Measurements from ENCODE around the gene RPL10.
"Not testable (repeated sequence)": the region's sequence is repeated elsewhere in the genome, so short reads cannot be mapped to it uniquely, and the experiment has no call there.

RPL10 gene

DNA sequence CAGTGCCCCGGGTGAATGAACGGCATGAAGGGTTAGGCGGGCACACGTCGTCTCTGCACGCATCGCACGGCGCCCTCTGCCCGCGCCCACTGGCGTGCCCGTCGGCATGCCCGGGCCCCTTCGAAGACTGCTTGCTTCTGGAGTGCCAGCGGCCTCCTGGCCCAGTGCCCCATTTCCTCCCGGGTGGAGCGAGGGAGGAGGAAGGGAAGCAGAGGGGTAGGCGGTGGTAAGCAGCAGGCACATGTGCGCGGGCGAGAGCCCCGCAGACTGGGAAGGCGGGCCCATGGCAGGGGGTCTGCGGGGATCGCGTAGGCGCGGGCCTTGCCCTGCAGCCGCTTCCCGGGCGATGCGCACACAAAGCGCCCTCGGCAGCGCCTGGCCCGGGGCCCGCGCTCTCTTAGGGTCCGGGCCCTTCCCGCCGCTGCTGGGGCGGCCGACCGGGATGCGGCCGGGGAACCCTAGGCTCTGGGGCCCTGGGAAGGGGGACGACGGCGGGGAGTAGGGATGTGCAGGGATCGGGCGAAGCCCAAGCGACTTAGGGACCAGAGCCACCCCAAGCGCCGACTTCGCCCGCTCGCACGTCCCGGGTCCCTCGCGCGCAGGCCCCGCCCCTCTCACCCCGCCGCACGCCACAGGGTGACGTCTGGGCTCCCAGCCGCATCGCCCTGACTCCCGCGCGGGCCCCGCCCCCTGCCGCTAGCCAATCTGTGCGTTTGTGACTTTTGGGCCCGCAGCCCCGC lies 19.9 kb upstream of the RPL10 start:
- DNase-seq (ENCODE audit: low spot score): no peak

DNA sequence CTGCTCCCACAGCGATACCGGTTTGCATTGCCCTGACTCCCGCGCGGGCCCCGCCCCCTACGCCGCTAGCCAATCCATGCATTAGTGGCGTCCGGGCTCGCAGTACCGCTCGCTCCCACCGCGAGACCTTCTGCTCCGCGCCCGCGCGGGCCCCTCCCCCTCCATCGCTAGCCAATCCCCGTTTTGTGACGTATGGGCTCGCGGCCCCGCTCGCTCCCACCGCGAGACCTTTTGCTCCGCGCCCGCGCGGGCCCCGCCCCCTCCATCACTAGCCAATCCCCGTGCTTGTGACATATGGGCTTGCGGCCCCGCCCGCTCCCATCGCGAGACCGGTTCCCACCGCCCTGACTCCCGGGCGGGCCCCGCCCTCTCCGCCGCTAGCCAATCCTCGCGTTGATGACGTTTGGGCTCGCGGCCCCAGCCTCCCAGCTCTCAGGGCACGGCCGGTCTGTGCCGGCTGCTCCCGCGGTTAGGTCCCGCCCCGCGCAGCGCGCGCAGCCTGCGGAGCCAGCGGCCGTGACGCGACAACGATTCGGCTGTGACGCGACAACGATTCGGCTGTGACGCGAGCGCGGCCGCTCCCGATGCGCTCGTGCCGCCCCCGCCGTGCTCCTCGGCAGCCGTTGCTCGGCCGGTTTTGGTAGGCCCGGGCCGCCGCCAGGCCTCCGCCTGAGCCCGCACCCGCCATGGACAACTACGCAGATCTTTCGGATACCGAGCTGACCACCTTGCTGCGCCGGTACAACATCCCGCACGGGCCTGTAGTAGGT lies 19.2 kb upstream of the RPL10 start, which contains the start of gene EMD:
Gene EMD, plus strand, starts transcription at position 497 of the 770 bp plus-strand sequence. Its CDS starts 190 bp downstream, at position 687.
- DNase-seq (ENCODE audit: low spot score): peak; percentile 96

GRCh38 chrX:154379569-154379951 lies 18.6 kb upstream of the RPL10 start:
- DNase-seq (ENCODE audit: low spot score): no peak

GRCh38 chrX:154380153-154380552 lies 18.0 kb upstream of the RPL10 start:
- DNase-seq (ENCODE audit: low spot score): no peak

- no peak for DNase-seq (ENCODE audit: low spot score)
Observed at GRCh38 chrX:154380787-154381186, 17.4 kb upstream of the RPL10 start.

- DNase-seq (ENCODE audit: low spot score): no peak
Observed at GRCh38 chrX:154381271-154381670, 16.9 kb upstream of the RPL10 start.

DNA sequence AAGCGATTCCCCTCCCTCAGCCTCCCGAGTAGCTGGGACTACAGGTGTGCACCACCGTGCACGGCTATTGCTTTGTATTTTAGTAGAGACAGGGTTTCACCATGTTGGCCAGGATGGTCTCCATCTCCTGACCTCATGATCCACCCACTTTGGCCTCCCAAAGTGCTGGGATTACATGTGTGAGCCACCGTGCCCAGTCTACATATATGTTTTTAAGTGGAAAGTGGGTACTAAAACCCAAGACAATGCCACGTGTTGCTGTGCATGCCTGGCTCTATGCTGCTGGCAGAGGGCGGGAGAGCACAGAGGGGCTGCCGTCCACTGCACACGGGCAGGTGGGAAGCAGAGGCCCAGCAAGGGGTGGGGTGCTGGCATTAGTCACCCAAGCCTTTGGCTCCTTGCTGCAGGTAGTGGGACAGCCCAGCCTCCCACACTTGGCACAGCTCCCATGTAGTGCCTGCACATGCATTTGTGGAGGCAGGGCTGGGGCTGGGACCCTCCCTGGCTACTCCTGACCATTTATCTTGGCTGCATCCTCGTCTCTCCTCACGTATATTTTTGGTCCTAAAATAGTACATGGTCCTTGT lies 15.6 kb upstream of the RPL10 start:
- no peak for DNase-seq (ENCODE audit: low spot score)

DNA sequence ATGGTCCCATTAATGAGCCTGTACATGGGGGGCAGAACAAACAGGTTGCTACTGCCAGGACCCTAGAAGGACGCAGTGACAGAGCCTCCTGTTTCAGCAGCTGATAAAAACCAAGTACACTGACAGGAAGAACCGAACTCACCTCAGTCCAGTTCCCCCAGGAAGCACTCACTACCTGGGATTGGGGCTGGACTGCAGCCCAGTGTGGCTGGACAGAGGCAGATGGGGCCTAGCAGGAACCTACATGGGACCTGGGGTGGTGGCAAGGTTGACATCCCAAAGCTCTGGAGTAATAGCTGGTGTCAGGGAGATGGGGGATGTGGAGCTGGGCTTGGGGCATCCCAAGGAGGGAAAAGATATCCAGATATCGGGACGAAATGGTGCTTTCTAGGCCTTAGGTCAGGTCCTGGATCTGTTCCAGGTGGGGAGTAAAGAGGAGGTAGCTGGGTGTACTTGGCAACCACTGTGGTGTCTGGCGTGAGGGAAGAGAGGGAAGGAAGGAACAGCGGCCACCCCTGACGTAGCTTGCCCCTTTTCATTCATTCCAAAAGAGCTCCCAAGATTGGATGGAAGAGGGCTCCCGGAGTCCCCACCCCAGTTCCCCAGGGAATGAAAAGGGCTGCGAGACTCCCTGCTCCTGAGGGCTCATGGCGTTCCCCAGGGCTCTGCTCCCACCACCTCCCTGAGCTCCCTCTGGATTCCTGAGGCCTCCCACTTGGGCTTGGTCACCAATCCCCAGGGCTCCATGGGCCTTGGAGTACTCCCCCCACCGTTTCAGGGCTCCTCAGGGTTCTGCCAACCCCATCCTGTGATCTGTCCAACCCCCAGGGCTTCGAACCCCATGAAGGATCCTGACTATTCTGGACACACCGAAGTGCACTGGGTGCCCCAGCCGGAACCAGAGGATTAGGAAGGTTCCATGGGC lies 14.6 kb upstream of the RPL10 start:
- no peak for DNase-seq (ENCODE audit: low spot score)

GRCh38 chrX:154384284-154384892 lies 13.8 kb upstream of the RPL10 start:
- no peak for DNase-seq (ENCODE audit: low spot score)

DNA sequence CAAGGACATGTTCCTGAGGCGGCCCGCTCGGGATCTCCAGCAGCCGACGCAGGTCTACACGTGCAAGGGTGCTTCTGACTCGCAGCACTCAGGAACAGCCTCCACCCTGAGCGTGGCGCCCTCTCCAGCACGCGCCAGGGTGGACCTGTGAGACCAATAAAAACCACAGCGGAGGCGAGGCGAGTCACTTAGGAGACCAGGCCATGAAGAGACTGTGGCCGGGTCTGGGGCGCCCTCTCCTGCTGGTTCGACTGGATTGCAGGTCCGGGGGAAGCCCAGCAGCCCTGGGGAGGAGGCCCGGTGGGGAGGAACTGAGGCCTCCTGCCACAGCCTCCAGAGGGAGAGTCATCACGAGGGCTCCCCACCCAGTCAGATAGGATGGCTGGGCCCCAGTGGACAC lies 10.1 kb upstream of the RPL10 start:
- not testable (repeated sequence) for DNase-seq (ENCODE audit: low spot score)

DNA sequence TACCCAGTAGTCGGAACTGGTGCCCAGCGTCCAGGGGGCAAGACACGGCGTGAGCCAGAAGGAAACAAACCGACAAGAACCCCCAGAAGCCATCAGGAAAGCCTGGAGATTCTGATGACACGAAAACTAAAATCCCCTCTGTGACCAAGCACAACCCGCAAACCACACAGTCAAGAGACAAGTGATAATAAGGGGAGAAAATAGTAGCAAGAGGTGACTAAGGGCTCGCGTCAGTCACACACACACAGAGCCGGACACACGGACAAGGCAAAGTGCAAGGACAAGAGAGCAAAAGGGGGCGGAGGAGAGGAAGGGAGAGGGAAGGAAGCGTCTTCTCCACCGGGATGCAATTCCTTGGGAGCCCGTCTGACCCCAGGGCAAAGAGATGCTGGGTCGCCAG lies 9.5 kb upstream of the RPL10 start:
- DNase-seq (ENCODE audit: low spot score): not testable (repeated sequence)

DNA sequence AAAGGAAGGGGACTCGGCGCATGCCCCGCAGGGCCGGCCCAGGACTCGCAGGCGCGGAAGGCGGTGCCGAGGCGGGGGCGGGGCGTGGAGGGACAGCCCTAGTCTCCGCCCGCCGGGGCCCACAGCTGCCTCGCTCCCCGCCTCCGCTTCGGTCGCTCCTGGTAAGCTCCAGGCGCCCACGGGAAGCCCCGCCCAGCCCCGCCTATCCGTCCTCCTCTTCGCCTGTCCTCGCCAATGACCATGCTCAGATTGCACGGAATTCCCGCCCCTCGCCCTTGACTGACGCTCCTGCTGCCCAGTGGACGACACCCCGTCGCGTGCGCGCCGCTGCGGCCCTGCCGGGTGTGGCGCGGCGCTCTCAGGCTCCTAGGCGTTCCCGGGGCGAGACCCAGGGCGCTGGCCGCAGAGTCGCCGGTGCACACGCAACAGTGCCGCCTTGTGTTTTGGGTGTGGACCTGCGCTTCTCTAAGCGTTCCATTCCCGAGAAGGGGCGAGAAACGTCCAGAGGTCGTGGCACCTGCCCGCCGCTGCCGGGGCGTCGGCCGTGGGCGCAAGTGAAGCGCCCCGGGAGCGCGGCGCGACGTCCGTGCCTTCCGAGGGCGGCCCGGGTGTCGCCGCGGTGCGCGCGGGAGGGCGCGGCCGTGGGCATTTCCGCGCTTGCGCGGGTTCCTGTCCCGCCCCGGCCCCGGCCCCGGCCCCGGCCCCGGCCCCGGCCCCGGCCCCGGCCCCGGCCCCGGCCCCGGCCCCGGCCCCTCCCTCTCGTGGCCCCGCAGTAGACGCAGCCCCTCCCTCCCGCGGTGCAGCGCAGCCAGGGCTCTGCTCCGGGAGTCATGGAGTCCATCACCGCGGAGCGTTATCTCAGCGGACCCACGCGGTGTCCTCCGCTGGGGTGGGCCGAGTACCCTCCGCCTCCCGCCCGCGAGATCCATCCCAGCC lies 8.1 kb upstream of the RPL10 start:
- DNase-seq (ENCODE audit: low spot score): not testable (repeated sequence)

DNA sequence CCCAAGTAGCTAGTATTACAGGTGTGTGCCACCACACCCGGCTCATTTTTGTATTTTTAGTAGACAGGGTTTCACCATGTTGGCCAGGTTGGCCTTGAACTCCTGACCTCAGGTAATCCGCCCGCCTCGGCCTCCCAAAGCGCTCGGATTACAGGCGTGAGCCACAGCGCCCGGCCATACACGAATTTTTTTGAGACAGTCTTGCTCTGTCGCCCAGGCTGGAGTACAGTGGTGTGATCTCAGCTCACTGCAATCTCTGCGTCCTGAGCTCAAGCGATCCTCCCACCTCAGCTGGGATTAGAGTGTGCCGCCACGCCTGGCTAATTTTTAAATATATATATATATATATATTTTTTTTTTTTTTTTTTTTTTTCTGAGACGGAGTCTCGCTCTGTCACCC lies 1.8 kb upstream of the RPL10 start:
- DNase-seq (ENCODE audit: low spot score): not testable (repeated sequence)

- DNase-seq (ENCODE audit: low spot score): peak; percentile 52
Observed at GRCh38 chrX:154396973-154397887, 947 bp upstream of the RPL10 start.

GRCh38 chrX:154398668-154399526 lies 720 bp downstream of the RPL10 start:
- DNase-seq (ENCODE audit: low spot score): peak; percentile 77

- DNase-seq (ENCODE audit: low spot score): no peak
Observed at GRCh38 chrX:154399527-154400368, 1.6 kb downstream of the RPL10 start.

DNA sequence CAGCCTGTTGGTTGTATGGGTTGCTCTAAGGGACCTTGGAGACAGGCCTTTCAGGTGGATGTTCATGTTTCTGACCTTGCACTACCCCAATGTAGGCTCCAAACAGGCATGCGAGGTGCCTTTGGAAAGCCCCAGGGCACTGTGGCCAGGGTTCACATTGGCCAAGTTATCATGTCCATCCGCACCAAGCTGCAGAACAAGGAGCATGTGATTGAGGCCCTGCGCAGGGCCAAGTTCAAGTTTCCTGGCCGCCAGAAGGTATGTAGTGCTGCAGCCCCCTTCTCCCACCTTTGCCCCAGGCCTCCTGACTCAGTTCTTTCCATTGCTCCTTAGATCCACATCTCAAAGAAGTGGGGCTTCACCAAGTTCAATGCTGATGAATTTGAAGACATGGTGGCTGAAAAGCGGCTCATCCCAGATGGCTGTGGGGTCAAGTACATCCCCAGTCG lies 2.2 kb downstream of the RPL10 start:
- not testable (repeated sequence) for DNase-seq (ENCODE audit: low spot score)
